HCT116 (cell line): Measurements from ENCODE around the gene ASB12. TPM values are rescaled to one million over a fixed set of nuclear protein-coding genes. Genes with fewer than 3 reads are reported as not detected.

Experiments
- ATAC-seq: fragments of 200-7000 bp; cut with Tn5 transposase; 2 replicates; pipeline ENCODE4 v1.9.1; 2020; ENCODE audit warnings: mild to moderate bottlenecking, moderate library complexity
- BruUV-seq: library from RNA; stranded (reverse); fragments of 400-500 nt; replicated peaks from 2 replicates; lab custom pipeline; 2021; lab: Mats Ljungman, UMichigan
- CTCF ChIA-PET: fragments of 300-600 bp; sonication (Branson Sonifier 250); formaldehyde crosslinking; loops from one replicate; lab custom pipeline; 2021; ENCODE audit warnings: antibody characterized with exemption; lab: Charles Lee
- POLR2A ChIA-PET: fragments of 300-600, 350-600 bp; sonication (Branson Sonifier 250); formaldehyde crosslinking; loops from one replicate; lab custom pipeline; 2021; ENCODE audit warnings: antibody characterized with exemption; lab: Charles Lee
- RAD21 ChIA-PET, 2 experiments: fragments of 300-600 bp; sonication (Branson Sonifier 250); formaldehyde crosslinking; loops; one replicate each; lab custom pipeline; 2023; ENCODE audit warnings: low total read pairs in 2 of 2; ENCODE audit not compliant: uncharacterized antibody in 2 of 2, unreplicated experiment in 2 of 2, low non-redundant PET in 1 of 2; lab: Charles Lee
- DNase-seq: peaks from one replicate; pipeline ENCODE4 v3.0.0-alpha.2; 2010; ENCODE audit warnings: low read depth, low spot score
- H2AFZ ChIP-seq: fragments of 200-600 bp; shearing (Covaris generic), sonication (generic); 2 replicates; pipeline ENCODE4 v1.6.1; 2017; ENCODE audit warnings: low read depth, mixed run types, mixed read lengths, antibody characterized with exemption, low read length; ENCODE audit not compliant: poor library complexity, severe bottlenecking
- H3K27ac ChIP-seq: 2 replicates; pipeline ENCODE4 v1.5.1; 2012; ENCODE audit warnings: low read depth, low read length
- H3K27me3 ChIP-seq: fragments of 200-600 bp; sonication (generic); 2 replicates; pipeline ENCODE4 v1.6.1; 2016; ENCODE audit warnings: mixed run types, low read length, mixed read lengths; ENCODE audit not compliant: insufficient read depth
- H3K36me3 ChIP-seq, 2 experiments: fragments of 200-500 bp in 1 of 2; fragments of 200-600 bp in 1 of 2; sonication (Bioruptor generic) in 1 of 2; sonication (generic) in 1 of 2; 2 replicates each; pipeline versions ENCODE4 v1.5.1 to v1.6.1; 2014 to 2016; ENCODE audit warnings: low read length in 2 of 2, inconsistent platforms in 1 of 2, mixed read lengths in 1 of 2, mixed run types in 1 of 2; ENCODE audit not compliant: insufficient read depth in 2 of 2, control insufficient read depth in 1 of 2
- H3K4me1 ChIP-seq, 2 experiments: fragments of 200-600 bp in 1 of 2; sonication (generic) in 1 of 2; 2 replicates each; pipeline versions ENCODE4 v1.5.1 to v1.6.1; 2012 to 2017; ENCODE audit warnings: low read length in 2 of 2, inconsistent platforms in 1 of 2, mild to moderate bottlenecking in 1 of 2, mixed read lengths in 1 of 2, mixed run types in 1 of 2, moderate library complexity in 1 of 2; ENCODE audit not compliant: insufficient read depth in 2 of 2, control insufficient read depth in 1 of 2
- H3K4me2 ChIP-seq: fragments of 200-600 bp; sonication (generic); 2 replicates; pipeline ENCODE4 v1.6.1; 2017; ENCODE audit warnings: mixed run types, low read length, mixed read lengths
- H3K4me3 ChIP-seq, 2 experiments: fragments of 200-600 bp in 1 of 2; sonication (generic) in 1 of 2; replicated peaks in 1 of 2; 2 replicates each; pipeline ENCODE4 v1.5.1; 2011 to 2016; ENCODE audit warnings: low read length in 2 of 2, control low read depth in 1 of 2, low read depth in 1 of 2, mild to moderate bottlenecking in 1 of 2, mixed read lengths in 1 of 2, mixed run types in 1 of 2
- H3K79me2 ChIP-seq: fragments of 200-600 bp; sonication (generic); 2 replicates; pipeline ENCODE4 v1.6.1; 2017; ENCODE audit warnings: mild to moderate bottlenecking, mixed run types, low read length, moderate library complexity, mixed read lengths; ENCODE audit not compliant: insufficient read depth
- H3K9ac ChIP-seq: fragments of 200-600 bp; sonication (generic); 2 replicates; pipeline ENCODE4 v1.6.1; 2016; ENCODE audit warnings: low read length, mixed read lengths
- H3K9me2 ChIP-seq: fragments of 200-600 bp; sonication (generic), shearing (Covaris generic); 2 replicates; pipeline ENCODE4 v1.6.1; 2017; ENCODE audit warnings: mixed run types, mild to moderate bottlenecking, moderate library complexity; ENCODE audit not compliant: insufficient read depth
- H3K9me3 ChIP-seq, 2 experiments: fragments of 200-500 bp in 1 of 2; fragments of 200-600 bp in 1 of 2; sonication (Bioruptor generic) in 1 of 2; sonication (generic) in 1 of 2; 2 replicates each; pipeline ENCODE4 v1.6.1; 2014 to 2017; ENCODE audit warnings: low read length in 2 of 2, mixed read lengths in 2 of 2, inconsistent platforms in 1 of 2, low read depth in 1 of 2, mild to moderate bottlenecking in 1 of 2, mixed run types in 1 of 2, moderate library complexity in 1 of 2; ENCODE audit not compliant: control insufficient read depth in 1 of 2, insufficient read depth in 1 of 2
- H4K20me1 ChIP-seq: fragments of 200-600 bp; sonication (generic), shearing (Covaris generic); 2 replicates; pipeline ENCODE4 v1.6.1; 2017; ENCODE audit warnings: mixed run types, mild to moderate bottlenecking, moderate library complexity; ENCODE audit not compliant: insufficient read depth
- ATF3 ChIP-seq: IDR thresholded peaks from 2 replicates; pipeline ENCODE4 v1.6.1; 2012
- CEBPB ChIP-seq: IDR thresholded peaks from 2 replicates; pipeline ENCODE4 v1.6.1; 2012; ENCODE audit warnings: low read depth
- CTCF ChIP-seq, 3 experiments: fragments of 200-600 bp in 1 of 3; sonication (generic) in 1 of 3; IDR thresholded peaks in 2 of 3; conservative IDR thresholded peaks in 1 of 3; 2 replicates each; pipeline ENCODE4 v1.5.1; 2012 to 2017; ENCODE audit warnings: low read depth in 2 of 3, low read length in 2 of 3, antibody characterized with exemption in 1 of 3, borderline replicate concordance in 1 of 3, control low read depth in 1 of 3, mild to moderate bottlenecking in 1 of 3, mixed read lengths in 1 of 3, mixed run types in 1 of 3, moderate library complexity in 1 of 3; ENCODE audit not compliant: insufficient read depth in 1 of 3
- EGR1 ChIP-seq: IDR thresholded peaks from 2 replicates; pipeline ENCODE4 v1.6.1; 2012; ENCODE audit warnings: low read depth
- ELF1 ChIP-seq: IDR thresholded peaks from 2 replicates; pipeline ENCODE4 v1.6.1; 2012; ENCODE audit warnings: low read depth, borderline replicate concordance
- EZH2 ChIP-seq: fragments of 200-600 bp; sonication (generic); IDR thresholded peaks from 2 replicates; pipeline ENCODE4 v1.6.1; 2017; ENCODE audit warnings: antibody characterized with exemption, mixed run types
- EZH2phosphoT487 ChIP-seq: fragments of 200-600 bp; IDR thresholded peaks from 2 replicates; pipeline ENCODE4 v1.6.1; 2018; ENCODE audit warnings: antibody characterized with exemption, borderline replicate concordance
- RAD21 ChIP-seq: IDR thresholded peaks from 2 replicates; pipeline ENCODE4 v1.6.1; 2012; ENCODE audit warnings: low read depth, mild to moderate bottlenecking
- SIN3A ChIP-seq: IDR thresholded peaks from 2 replicates; pipeline ENCODE4 v1.6.1; 2012; ENCODE audit warnings: low read depth
- SP1 ChIP-seq: IDR thresholded peaks from 2 replicates; pipeline ENCODE4 v1.6.1; 2012; ENCODE audit warnings: low read depth
- intact Hi-C: fragments of 100-400 bp; cut with micrococcal nuclease; formaldehyde crosslinking; loops from 2 replicates; pipeline ENCODE4 v1.10.0; 2022
- total RNA-seq: library from RNA; stranded (reverse); gene quantifications from one replicate; pipeline ENCODE4 v1.2.1, GENCODE V29; 2021; ENCODE audit not compliant: unreplicated experiment
- TF ChIP-seq, protein P1 (sequence below): IDR thresholded peaks from 2 replicates; pipeline ENCODE4 v1.6.1; 2012
- TF ChIP-seq, protein P2 (sequence below): IDR thresholded peaks from 2 replicates; pipeline ENCODE4 v1.6.1; 2012; ENCODE audit warnings: low read depth

The ASB12 gene
- total RNA-seq, 1 experiment from 2014 or later = not detected

- no TSS peak for BruUV-seq
- ChIA-PET POLR2A (no interaction called here), CTCF (no interaction called here)
- no peaks in the 10 kb centered on the region for H3K27me3 ChIP-seq
- H3K27ac ChIP-seq = 0 out of 2 replicates have a peak overlapping the region, but pooled peaks have one; percentile 55
- no peaks in the 10 kb centered on the region for H3K9me3 ChIP-seq
- no peaks in the 10 kb centered on the region; the same call in 1 of the 2 replicates for H3K79me2 ChIP-seq
- H2AFZ ChIP-seq = no peak overlapping the region
- H3K36me3 ChIP-seq = no peaks in the 10 kb centered on the region
- DNase-seq (no peak), ATAC-seq (no peak)
- peak overlapping the region; percentile 54 to 63 for H3K4me3 ChIP-seq
- no peak for TF ChIP-seq RAD21
- TF ChIP-seq EGR1 = no peak
- TF ChIP-seq ATF3 = no peak
- no peak for TF ChIP-seq ELF1
- TF ChIP-seq CEBPB = no peak
- TF ChIP-seq SP1 = no peak
- no peak for TF ChIP-seq EZH2phosphoT487
- TF ChIP-seq, protein P1, sequence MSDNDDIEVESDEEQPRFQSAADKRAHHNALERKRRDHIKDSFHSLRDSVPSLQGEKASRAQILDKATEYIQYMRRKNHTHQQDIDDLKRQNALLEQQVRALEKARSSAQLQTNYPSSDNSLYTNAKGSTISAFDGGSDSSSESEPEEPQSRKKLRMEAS = no peak
- no peak for TF ChIP-seq CTCF (IDR thresholded peaks at IDR 0.05 in 2 of 3, conservative IDR thresholded peaks at IDR 0.05 in 1 of 3; ENCODE audit: borderline replicate concordance in 1 of 3, insufficient read depth in 1 of 3, low read depth in 2 of 3, low read length in 2 of 3)
- no peak for TF ChIP-seq EZH2
- TF ChIP-seq, protein P2, sequence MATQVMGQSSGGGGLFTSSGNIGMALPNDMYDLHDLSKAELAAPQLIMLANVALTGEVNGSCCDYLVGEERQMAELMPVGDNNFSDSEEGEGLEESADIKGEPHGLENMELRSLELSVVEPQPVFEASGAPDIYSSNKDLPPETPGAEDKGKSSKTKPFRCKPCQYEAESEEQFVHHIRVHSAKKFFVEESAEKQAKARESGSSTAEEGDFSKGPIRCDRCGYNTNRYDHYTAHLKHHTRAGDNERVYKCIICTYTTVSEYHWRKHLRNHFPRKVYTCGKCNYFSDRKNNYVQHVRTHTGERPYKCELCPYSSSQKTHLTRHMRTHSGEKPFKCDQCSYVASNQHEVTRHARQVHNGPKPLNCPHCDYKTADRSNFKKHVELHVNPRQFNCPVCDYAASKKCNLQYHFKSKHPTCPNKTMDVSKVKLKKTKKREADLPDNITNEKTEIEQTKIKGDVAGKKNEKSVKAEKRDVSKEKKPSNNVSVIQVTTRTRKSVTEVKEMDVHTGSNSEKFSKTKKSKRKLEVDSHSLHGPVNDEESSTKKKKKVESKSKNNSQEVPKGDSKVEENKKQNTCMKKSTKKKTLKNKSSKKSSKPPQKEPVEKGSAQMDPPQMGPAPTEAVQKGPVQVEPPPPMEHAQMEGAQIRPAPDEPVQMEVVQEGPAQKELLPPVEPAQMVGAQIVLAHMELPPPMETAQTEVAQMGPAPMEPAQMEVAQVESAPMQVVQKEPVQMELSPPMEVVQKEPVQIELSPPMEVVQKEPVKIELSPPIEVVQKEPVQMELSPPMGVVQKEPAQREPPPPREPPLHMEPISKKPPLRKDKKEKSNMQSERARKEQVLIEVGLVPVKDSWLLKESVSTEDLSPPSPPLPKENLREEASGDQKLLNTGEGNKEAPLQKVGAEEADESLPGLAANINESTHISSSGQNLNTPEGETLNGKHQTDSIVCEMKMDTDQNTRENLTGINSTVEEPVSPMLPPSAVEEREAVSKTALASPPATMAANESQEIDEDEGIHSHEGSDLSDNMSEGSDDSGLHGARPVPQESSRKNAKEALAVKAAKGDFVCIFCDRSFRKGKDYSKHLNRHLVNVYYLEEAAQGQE = no peak
- TF ChIP-seq SIN3A = no peak
- TF ChIP-seq, all 23 proteins: peak for 0
- Histone ChIP-seq H3K9ac (peak overlapping the region; percentile 69), H4K20me1 (no peaks in the 10 kb centered on the region), H3K4me1 (peaks cover 4 to 16% of the 10 kb centered on the region in 2 experiments; a peak in 2 of 4 replicates), H3K9me2 (no peaks in the 10 kb centered on the region), H3K4me2 (peak overlapping the region; percentile 79)
- RAD21 ChIA-PET = no interaction called here
- intact Hi-C loops = loop anchor here (10.0 kb wide), 1 partner anchor 191 kb away; the partner anchor contains the start of gene MTMR8
These were observed 26.2 kb downstream of the ASB12 start for GRCh38 chrX:64204252-64204651.
